Body of pancreas (tissue), 4 donors: Measurements from ENCODE around the gene ACAP3.

ENCODE experiments used
- CTCF ChIP-seq, 7 experiments: fragments of 450-650 bp in 4 of 7; fragments of 200-600 bp in 3 of 7; sonication (generic) in 3 of 7; IDR thresholded peaks; one replicate each; pipeline ENCODE4 v1.5.1; 2016 to 2019; ENCODE audit warnings: antibody characterized with exemption in 7 of 7
- POLR2A ChIP-seq, 3 donors: fragments of 450-650 bp; IDR thresholded peaks; one replicate each; pipeline ENCODE4 v1.6.1; 2016; ENCODE audit warnings: antibody characterized with exemption in 3 of 3, mild to moderate bottlenecking in 2 of 3

GRCh38 chr1:1256956-1257871 lies 50.5 kb downstream of the ACAP3 start:
- TF ChIP-seq CTCF (IDR thresholded peaks at IDR 0.05) (no peak), POLR2A (IDR thresholded peaks at IDR 0.05) (no peak)
